HepG2 (cell line): ENCODE measurements around the gene DNAJC11. TPM values are rescaled to one million over a fixed set of nuclear protein-coding genes. Genes with fewer than 3 reads are reported as not detected.

Experiments
- BORCS8-MEF2B ChIP-seq: sonication (generic); formaldehyde crosslinking; IDR thresholded peaks from 2 replicates; pipeline ENCODE4 v1.8.0; 2022; ENCODE audit warnings: mild to moderate bottlenecking, missing genetic modification reagents
- CENPT ChIP-seq: sonication (generic); formaldehyde crosslinking; IDR thresholded peaks from 2 replicates; pipeline ENCODE4 v1.8.0; 2022; ENCODE audit warnings: low read depth, mild to moderate bottlenecking, moderate library complexity, missing genetic modification reagents
- CHD2 ChIP-seq: IDR thresholded peaks from 2 replicates; pipeline ENCODE4 v1.6.1; 2011; ENCODE audit warnings: low read depth, low read length, improper control_type of control experiment
- ERF ChIP-seq: IDR thresholded peaks from 2 replicates; pipeline ENCODE4 v1.6.1; 2018; ENCODE audit warnings: missing biosample characterization, missing genetic modification reagents
- FOXJ3 ChIP-seq: sonication (generic); formaldehyde crosslinking; IDR thresholded peaks from 2 replicates; pipeline ENCODE4 v1.4.0; 2020; ENCODE audit warnings: missing genetic modification reagents, mild to moderate bottlenecking, borderline replicate concordance
- KDM4B ChIP-seq: sonication (generic); formaldehyde crosslinking; IDR thresholded peaks from 2 replicates; pipeline ENCODE4 v1.4.0; 2020; ENCODE audit warnings: missing genetic modification reagents
- MATR3 ChIP-seq: sonication (generic); formaldehyde crosslinking; IDR thresholded peaks from 2 replicates; pipeline ENCODE4 v1.4.0; 2020; ENCODE audit warnings: missing genetic modification reagents
- NBN ChIP-seq: fragments of 450-650 bp; conservative IDR thresholded peaks from 2 replicates; pipeline ENCODE4 v1.6.1; 2017
- SALL2 ChIP-seq: sonication (generic); formaldehyde crosslinking; IDR thresholded peaks from 2 replicates; pipeline ENCODE4 v1.8.1; 2023; ENCODE audit warnings: mild to moderate bottlenecking, missing genetic modification reagents, inconsistent platforms
- ZNF136 ChIP-seq: sonication (generic); formaldehyde crosslinking; IDR thresholded peaks from 2 replicates; pipeline ENCODE4 v1.8.1; 2022; ENCODE audit warnings: low read depth, mild to moderate bottlenecking, moderate library complexity, missing genetic modification reagents
- ZNF20 ChIP-seq: sonication (generic); formaldehyde crosslinking; IDR thresholded peaks from 2 replicates; pipeline ENCODE4 v1.4.0; 2020; ENCODE audit warnings: mild to moderate bottlenecking, moderate library complexity, missing genetic modification reagents
- ZNF205 ChIP-seq: IDR thresholded peaks from 2 replicates; pipeline ENCODE4 v1.6.1; 2018; ENCODE audit warnings: missing biosample characterization, missing genetic modification reagents
- ZNF292 ChIP-seq: sonication (generic); formaldehyde crosslinking; IDR thresholded peaks from 2 replicates; pipeline ENCODE4 v1.8.1; 2022; ENCODE audit warnings: mild to moderate bottlenecking, low read depth, missing genetic modification reagents, borderline replicate concordance
- ZNF550 ChIP-seq: sonication (generic); formaldehyde crosslinking; IDR thresholded peaks from 2 replicates; pipeline ENCODE4 v1.4.0; 2020; ENCODE audit warnings: mild to moderate bottlenecking, missing genetic modification reagents, borderline replicate concordance
- ZNF564 ChIP-seq: sonication (generic); formaldehyde crosslinking; IDR thresholded peaks from 2 replicates; pipeline ENCODE4 v1.8.1; 2023; ENCODE audit warnings: mild to moderate bottlenecking, missing genetic modification reagents
- ZNF761 ChIP-seq: sonication (generic); formaldehyde crosslinking; conservative IDR thresholded peaks from 2 replicates; pipeline ENCODE4 v1.4.0; 2020; ENCODE audit warnings: mild to moderate bottlenecking, missing genetic modification reagents
- polyA plus RNA-seq, 8 experiments: library from polyadenylated mRNA; depleted of rRNA in 3 of 8; stranded (reverse) in 7 of 8; unstranded in 1 of 8; fragments of >200 nt; fragmentation: Illumina TruSeq in 4 of 8; extraction: Trizol in 4 of 8; gene quantifications; 2 replicates each; pipeline versions ENCODE4 v1.2.1 to v1.2.3, GENCODE V29; 2011 to 2016; ENCODE audit warnings: low read depth in 4 of 8, missing spikeins in 1 of 8, mixed read lengths in 1 of 8; ENCODE audit not compliant: insufficient read depth in 1 of 8
- total RNA-seq, 5 experiments: library from RNA; depleted of rRNA; stranded (reverse); fragments of >200 nt; fragmentation: Illumina TruSeq; extraction: Trizol; gene quantifications; 2 replicates each; pipeline ENCODE4 v1.2.3, GENCODE V29; 2016; ENCODE audit warnings: low read depth in 1 of 5
- TF ChIP-seq, protein P1 (sequence below): IDR thresholded peaks from 2 replicates; pipeline ENCODE4 v1.6.1; 2012; ENCODE audit warnings: low read length, improper control_type of control experiment
- TF ChIP-seq, protein P2 (sequence below): sonication (generic); formaldehyde crosslinking; IDR thresholded peaks from 2 replicates; pipeline ENCODE4 v1.5.1; 2020; ENCODE audit warnings: missing genetic modification reagents, mild to moderate bottlenecking, borderline replicate concordance
- TF ChIP-seq, protein P3 (sequence below): sonication (generic); formaldehyde crosslinking; conservative IDR thresholded peaks from 2 replicates; pipeline ENCODE4 v1.8.0; 2022; ENCODE audit warnings: low read depth, missing genetic modification reagents
- TF ChIP-seq, protein P4 (sequence below), 2 experiments: sonication (generic) in 1 of 2; formaldehyde crosslinking in 1 of 2; IDR thresholded peaks; 2 replicates each; pipeline versions ENCODE4 v1.5.1 to v1.6.1; 2011 to 2020; ENCODE audit warnings: borderline replicate concordance in 1 of 2, low read depth in 1 of 2, low read length in 1 of 2, mild to moderate bottlenecking in 1 of 2, missing genetic modification reagents in 1 of 2, moderate library complexity in 1 of 2

The DNAJC11 gene
- total and polyA plus RNA-seq, 2 of the 13 experiments (the other 11 are each of a cell fraction or from before 2014, with no cell fraction given) = 25.1 to 47.6 TPM

DNA sequence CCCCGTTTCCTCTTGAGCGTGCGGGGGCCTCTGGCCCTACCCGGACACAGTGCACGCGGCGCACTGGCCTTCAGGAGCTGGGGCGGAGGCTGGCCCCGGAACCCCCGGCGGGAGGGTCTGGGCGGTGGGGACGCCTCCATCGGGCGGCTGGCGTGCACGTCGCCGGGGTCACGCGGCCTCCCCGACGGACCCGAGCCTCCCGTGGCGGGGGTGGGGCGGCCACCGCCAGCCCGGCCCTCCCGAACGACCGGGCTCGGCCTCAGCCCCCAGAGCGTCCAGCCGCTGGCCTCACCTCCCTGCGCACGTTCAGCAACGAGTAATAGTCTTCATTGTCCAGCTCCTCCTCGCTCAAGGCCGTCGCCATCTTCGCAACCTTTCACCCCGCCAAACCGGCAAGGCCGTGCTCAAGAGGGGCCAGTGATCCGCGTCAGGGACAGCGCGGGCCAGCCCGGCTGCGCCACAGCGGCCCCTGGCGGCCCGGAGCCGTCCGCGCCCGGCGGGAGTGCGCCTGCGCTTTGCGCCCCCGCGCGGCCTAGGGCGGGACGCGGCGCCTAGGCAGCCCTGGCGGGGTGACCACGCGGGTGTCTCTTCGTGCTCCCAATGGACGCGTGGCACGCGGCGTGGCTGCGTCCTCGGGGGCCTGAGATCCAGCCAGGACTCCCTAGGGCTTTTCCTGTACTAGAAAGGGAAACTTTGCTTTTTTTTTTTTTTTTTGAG is at the start of gene DNAJC11 (continued):
- TF ChIP-seq, protein P1, sequence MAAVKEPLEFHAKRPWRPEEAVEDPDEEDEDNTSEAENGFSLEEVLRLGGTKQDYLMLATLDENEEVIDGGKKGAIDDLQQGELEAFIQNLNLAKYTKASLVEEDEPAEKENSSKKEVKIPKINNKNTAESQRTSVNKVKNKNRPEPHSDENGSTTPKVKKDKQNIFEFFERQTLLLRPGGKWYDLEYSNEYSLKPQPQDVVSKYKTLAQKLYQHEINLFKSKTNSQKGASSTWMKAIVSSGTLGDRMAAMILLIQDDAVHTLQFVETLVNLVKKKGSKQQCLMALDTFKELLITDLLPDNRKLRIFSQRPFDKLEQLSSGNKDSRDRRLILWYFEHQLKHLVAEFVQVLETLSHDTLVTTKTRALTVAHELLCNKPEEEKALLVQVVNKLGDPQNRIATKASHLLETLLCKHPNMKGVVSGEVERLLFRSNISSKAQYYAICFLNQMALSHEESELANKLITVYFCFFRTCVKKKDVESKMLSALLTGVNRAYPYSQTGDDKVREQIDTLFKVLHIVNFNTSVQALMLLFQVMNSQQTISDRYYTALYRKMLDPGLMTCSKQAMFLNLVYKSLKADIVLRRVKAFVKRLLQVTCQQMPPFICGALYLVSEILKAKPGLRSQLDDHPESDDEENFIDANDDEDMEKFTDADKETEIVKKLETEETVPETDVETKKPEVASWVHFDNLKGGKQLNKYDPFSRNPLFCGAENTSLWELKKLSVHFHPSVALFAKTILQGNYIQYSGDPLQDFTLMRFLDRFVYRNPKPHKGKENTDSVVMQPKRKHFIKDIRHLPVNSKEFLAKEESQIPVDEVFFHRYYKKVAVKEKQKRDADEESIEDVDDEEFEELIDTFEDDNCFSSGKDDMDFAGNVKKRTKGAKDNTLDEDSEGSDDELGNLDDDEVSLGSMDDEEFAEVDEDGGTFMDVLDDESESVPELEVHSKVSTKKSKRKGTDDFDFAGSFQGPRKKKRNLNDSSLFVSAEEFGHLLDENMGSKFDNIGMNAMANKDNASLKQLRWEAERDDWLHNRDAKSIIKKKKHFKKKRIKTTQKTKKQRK = no peak
- peak; percentile 88; the same call in 1 of the 2 replicates for TF ChIP-seq BORCS8-MEF2B (CRISPR knock-in tag)
- peak; percentile 75; the same call in 1 of the 2 replicates for TF ChIP-seq ERF
- no peak for TF ChIP-seq KDM4B (CRISPR knock-in tag)
- peak; percentile 86 for TF ChIP-seq ZNF20 (CRISPR knock-in tag)
- TF ChIP-seq ZNF292 (CRISPR knock-in tag) = no peak
- TF ChIP-seq ZNF761 (CRISPR knock-in tag) = peak; percentile 93; the same call in 1 of the 2 replicates
- no peak for TF ChIP-seq ZNF136 (CRISPR knock-in tag)
- no peak for TF ChIP-seq NBN
- TF ChIP-seq MATR3 = no peak
- no peak for TF ChIP-seq ZNF550 (CRISPR knock-in tag)
- 0 out of 2 replicates have a peak, but pooled peaks have one; percentile 9 for TF ChIP-seq ZNF205 (CRISPR knock-in tag)
- TF ChIP-seq, protein P2, sequence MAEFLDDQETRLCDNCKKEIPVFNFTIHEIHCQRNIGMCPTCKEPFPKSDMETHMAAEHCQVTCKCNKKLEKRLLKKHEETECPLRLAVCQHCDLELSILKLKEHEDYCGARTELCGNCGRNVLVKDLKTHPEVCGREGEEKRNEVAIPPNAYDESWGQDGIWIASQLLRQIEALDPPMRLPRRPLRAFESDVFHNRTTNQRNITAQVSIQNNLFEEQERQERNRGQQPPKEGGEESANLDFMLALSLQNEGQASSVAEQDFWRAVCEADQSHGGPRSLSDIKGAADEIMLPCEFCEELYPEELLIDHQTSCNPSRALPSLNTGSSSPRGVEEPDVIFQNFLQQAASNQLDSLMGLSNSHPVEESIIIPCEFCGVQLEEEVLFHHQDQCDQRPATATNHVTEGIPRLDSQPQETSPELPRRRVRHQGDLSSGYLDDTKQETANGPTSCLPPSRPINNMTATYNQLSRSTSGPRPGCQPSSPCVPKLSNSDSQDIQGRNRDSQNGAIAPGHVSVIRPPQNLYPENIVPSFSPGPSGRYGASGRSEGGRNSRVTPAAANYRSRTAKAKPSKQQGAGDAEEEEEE (CRISPR knock-in tag) = no peak
- TF ChIP-seq, protein P3, sequence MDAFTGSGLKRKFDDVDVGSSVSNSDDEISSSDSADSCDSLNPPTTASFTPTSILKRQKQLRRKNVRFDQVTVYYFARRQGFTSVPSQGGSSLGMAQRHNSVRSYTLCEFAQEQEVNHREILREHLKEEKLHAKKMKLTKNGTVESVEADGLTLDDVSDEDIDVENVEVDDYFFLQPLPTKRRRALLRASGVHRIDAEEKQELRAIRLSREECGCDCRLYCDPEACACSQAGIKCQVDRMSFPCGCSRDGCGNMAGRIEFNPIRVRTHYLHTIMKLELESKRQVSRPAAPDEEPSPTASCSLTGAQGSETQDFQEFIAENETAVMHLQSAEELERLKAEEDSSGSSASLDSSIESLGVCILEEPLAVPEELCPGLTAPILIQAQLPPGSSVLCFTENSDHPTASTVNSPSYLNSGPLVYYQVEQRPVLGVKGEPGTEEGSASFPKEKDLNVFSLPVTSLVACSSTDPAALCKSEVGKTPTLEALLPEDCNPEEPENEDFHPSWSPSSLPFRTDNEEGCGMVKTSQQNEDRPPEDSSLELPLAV (CRISPR knock-in tag) = peak; percentile 83; the same call in 1 of the 2 replicates
- TF ChIP-seq, protein P4, sequence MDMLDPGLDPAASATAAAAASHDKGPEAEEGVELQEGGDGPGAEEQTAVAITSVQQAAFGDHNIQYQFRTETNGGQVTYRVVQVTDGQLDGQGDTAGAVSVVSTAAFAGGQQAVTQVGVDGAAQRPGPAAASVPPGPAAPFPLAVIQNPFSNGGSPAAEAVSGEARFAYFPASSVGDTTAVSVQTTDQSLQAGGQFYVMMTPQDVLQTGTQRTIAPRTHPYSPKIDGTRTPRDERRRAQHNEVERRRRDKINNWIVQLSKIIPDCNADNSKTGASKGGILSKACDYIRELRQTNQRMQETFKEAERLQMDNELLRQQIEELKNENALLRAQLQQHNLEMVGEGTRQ (IDR thresholded peaks at IDR 0.05; ENCODE audit: low read depth, low read length) = no peak; the same call in 1 of the 2 replicates
- TF ChIP-seq, protein P4 (CRISPR knock-in tag; IDR thresholded peaks at IDR 0.05; ENCODE audit: borderline replicate concordance) = peak; percentile 46
- TF ChIP-seq FOXJ3 (CRISPR knock-in tag) = no peak; the same call in 1 of the 2 replicates
- TF ChIP-seq CENPT (CRISPR knock-in tag) = peak; percentile 98
- TF ChIP-seq SALL2 (CRISPR knock-in tag) = peak; percentile 97
- peak; percentile 85; the same call in 1 of the 2 replicates for TF ChIP-seq ZNF564
- no peak; the same call in 1 of the 2 replicates for TF ChIP-seq CHD2
